ENCODE data around the gene DDAH1.

DNA sequence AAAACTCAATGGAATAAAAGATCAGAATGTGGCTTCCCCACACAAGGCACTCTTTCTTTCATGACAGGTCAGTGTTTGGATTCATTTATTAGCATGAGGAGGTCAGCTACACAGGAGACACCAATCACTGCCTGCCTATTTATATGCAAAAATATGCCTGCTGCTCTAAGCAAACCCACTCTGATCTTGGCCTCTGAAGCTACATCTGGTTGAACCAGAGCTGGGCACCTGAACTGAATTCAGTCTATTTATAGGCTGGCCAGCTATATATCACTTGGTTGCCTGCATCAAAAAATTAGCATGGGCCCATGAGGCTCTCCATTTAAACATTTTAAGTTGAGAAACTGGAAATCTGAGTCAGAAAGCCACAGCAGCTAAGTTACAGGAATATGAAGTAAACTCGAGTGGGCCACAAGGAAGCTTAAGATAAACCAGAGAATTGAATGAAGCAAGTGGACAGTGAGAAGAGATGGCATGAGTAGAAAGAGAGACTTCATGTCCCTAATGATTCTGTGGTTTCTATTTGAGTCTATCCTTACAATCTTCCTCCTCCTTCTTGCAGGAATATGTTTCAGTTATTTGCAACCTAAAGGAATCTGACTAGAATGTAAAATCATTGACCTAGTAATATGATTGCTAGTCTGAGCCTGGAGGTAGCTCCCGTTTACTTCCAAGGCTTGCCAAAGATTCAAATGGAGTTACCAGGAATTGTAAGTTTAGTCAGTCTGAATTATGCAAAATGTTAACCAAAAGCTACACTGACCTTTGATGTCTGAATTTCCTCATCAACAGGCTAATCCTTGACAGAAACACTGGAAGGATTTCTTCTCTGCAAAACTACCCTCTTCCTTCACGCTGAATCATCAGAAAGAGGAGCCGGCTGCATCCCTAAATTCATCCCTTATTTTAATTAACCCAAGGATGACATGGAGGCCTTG lies 17.7 kb downstream of the DDAH1 start:
- TF ChIP-seq, protein P1, sequence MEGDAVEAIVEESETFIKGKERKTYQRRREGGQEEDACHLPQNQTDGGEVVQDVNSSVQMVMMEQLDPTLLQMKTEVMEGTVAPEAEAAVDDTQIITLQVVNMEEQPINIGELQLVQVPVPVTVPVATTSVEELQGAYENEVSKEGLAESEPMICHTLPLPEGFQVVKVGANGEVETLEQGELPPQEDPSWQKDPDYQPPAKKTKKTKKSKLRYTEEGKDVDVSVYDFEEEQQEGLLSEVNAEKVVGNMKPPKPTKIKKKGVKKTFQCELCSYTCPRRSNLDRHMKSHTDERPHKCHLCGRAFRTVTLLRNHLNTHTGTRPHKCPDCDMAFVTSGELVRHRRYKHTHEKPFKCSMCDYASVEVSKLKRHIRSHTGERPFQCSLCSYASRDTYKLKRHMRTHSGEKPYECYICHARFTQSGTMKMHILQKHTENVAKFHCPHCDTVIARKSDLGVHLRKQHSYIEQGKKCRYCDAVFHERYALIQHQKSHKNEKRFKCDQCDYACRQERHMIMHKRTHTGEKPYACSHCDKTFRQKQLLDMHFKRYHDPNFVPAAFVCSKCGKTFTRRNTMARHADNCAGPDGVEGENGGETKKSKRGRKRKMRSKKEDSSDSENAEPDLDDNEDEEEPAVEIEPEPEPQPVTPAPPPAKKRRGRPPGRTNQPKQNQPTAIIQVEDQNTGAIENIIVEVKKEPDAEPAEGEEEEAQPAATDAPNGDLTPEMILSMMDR (IDR thresholded peaks at IDR 0.05) = no peak
- TF ChIP-seq ZNF121 (CRISPR knock-in tag; IDR thresholded peaks at IDR 0.05) (no peak), NFYB (CRISPR knock-in tag; conservative IDR thresholded peaks at IDR 0.05; ENCODE audit: low read depth) (no peak)

All from WTC11 (cell line).